Osteoblast (primary cell): ENCODE measurements around the gene CYP27B1. TPM values are rescaled to one million over a fixed set of nuclear protein-coding genes. Genes with fewer than 3 reads are reported as not detected.

Experiments used
- DNase-seq: peaks from one replicate; pipeline ENCODE4 v3.0.0; 2011; ENCODE audit warnings: low spot score, mixed read lengths; ENCODE audit not compliant: insufficient read length; ENCODE audit errors: missing footprints
- H2AFZ ChIP-seq: 2 replicates; pipeline ENCODE4 v1.6.0; 2011; ENCODE audit warnings: mild to moderate bottlenecking, low read length
- H3K27ac ChIP-seq: 2 replicates; pipeline ENCODE4 v1.5.1; 2011; ENCODE audit warnings: mild to moderate bottlenecking, low read depth, low read length, moderate library complexity
- H3K27me3 ChIP-seq: 2 replicates; pipeline ENCODE4 v1.6.0; 2012; ENCODE audit warnings: mild to moderate bottlenecking, control low read depth, inconsistent platforms, low read length, moderate library complexity; ENCODE audit not compliant: insufficient read depth
- H3K36me3 ChIP-seq: 2 replicates; pipeline ENCODE4 v1.5.1; 2011; ENCODE audit warnings: mild to moderate bottlenecking, low read length, control low read depth, moderate library complexity; ENCODE audit not compliant: insufficient read depth
- H3K4me1 ChIP-seq: 2 replicates; pipeline ENCODE4 v1.5.1; 2011; ENCODE audit warnings: mild to moderate bottlenecking, low read length, control low read depth, moderate library complexity; ENCODE audit not compliant: insufficient read depth
- H3K4me2 ChIP-seq: 2 replicates; pipeline ENCODE4 v1.6.0; 2011; ENCODE audit warnings: mild to moderate bottlenecking, low read length; ENCODE audit not compliant: insufficient read depth
- H3K4me3 ChIP-seq: fragments of 200-600 bp; sonication (generic); 3 replicates; pipeline ENCODE4 v1.5.1; 2012; ENCODE audit warnings: mild to moderate bottlenecking, low read length, inconsistent platforms; ENCODE audit not compliant: insufficient read depth
- H3K79me2 ChIP-seq: 2 replicates; pipeline ENCODE4 v1.6.0; 2012; ENCODE audit warnings: mild to moderate bottlenecking, low read length, control low read depth, inconsistent platforms; ENCODE audit not compliant: insufficient read depth
- H3K9me3 ChIP-seq: 2 replicates; pipeline ENCODE4 v1.5.1; 2011; ENCODE audit warnings: low read depth, low read length, control low read depth
- H4K20me1 ChIP-seq: 2 replicates; pipeline ENCODE4 v1.6.0; 2012; ENCODE audit warnings: mild to moderate bottlenecking, low read length, control low read depth; ENCODE audit not compliant: insufficient read depth
- CTCF ChIP-seq: IDR thresholded peaks from 2 replicates; pipeline ENCODE4 v1.5.1; 2011; ENCODE audit warnings: mild to moderate bottlenecking, low read depth, low read length, moderate library complexity; ENCODE audit errors: extremely low read depth
- total RNA-seq: library from RNA; depleted of rRNA; stranded (reverse); fragments of >200 nt; gene quantifications from 2 replicates; pipeline ENCODE4 v1.2.3, GENCODE V29; 2012

Gene CYP27B1
- total RNA-seq, 1 donor: 0.36 TPM

DNA sequence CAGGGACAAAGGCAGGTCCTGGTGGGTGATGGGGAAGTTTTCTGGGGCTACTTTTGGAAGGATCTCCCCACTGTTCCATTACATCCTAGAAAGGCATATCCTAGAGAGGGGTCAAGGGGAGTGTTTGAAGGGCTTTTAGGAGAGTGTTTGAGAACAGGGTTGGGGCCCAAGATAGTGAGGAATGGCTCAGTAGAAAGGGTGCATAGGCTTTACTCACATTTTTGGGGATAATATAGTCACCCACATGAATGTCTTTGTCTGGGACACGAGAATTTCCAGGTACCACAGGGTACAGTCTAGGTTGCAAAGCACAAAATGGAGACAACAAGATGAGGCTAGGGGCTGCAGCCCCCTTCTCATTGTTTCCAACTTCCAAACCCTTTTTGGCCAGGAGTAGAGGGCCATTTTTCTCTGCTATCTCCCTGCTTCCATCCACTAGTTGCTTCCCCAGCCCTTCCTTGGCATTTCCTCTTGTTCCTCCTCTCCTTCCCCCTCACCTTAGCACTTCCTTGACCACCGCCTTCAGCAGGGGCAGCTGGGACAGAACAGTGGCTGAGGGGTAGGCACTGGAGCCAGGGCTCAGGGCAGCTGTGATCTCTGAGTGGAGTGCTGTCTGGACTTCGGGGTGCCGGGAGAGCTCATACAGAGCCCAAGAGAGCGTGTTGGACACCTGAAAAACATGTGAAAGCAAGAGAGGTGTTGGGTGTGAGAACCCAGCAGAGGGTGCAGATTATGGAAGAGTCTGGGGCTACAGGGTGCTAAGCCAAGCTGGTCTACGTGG lies 2.8 kb downstream of the CYP27B1 start:
- H3K79me2 ChIP-seq: no peaks in the 10 kb centered on the region
- no peak overlapping the region for H3K4me3 ChIP-seq
- H2AFZ ChIP-seq: no peak overlapping the region
- H3K36me3 ChIP-seq: peaks cover 8% of the 10 kb centered on the region
- no peak overlapping the region for H3K4me2 ChIP-seq
- peaks cover 4% of the 10 kb centered on the region for H4K20me1 ChIP-seq
- peaks cover 22% of the 10 kb centered on the region for H3K4me1 ChIP-seq
- H3K27me3 ChIP-seq: peaks cover 46% of the 10 kb centered on the region
- H3K27ac ChIP-seq: no peak overlapping the region
- TF ChIP-seq CTCF: no peak
- H3K9me3 ChIP-seq: no peaks in the 10 kb centered on the region
- no peak for DNase-seq

DNA sequence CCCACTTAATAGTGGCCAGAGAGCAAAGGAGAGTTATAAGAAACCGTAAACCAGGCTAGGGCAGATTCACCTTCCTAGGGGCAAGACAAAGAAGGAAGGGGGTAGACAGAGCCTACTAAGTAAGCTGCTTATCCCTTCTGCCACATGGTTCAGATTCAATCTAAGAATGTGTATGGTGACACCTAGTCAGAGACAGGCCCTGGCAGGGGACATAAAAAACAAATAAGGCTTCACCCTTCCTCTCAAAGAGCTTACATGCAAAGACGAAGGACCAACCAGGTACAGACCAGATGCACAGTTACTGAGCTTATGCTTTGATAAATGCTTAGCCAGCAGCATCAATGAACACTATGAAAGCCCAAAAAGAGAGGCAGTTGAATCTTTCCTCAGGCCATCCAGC lies 4.4 kb downstream of the CYP27B1 start:
- Histone ChIP-seq H3K4me1 (peaks cover 21% of the 10 kb centered on the region), H3K36me3 (no peaks in the 10 kb centered on the region), H2AFZ (no peak overlapping the region), H3K27me3 (peaks cover 57% of the 10 kb centered on the region), H3K79me2 (no peaks in the 10 kb centered on the region), H3K27ac (no peak overlapping the region), H3K4me3 (no peak overlapping the region), H3K4me2 (no peak overlapping the region), H3K9me3 (no peaks in the 10 kb centered on the region), H4K20me1 (peaks cover 4% of the 10 kb centered on the region)
- DNase-seq: no peak
- no peak for TF ChIP-seq CTCF

DNA sequence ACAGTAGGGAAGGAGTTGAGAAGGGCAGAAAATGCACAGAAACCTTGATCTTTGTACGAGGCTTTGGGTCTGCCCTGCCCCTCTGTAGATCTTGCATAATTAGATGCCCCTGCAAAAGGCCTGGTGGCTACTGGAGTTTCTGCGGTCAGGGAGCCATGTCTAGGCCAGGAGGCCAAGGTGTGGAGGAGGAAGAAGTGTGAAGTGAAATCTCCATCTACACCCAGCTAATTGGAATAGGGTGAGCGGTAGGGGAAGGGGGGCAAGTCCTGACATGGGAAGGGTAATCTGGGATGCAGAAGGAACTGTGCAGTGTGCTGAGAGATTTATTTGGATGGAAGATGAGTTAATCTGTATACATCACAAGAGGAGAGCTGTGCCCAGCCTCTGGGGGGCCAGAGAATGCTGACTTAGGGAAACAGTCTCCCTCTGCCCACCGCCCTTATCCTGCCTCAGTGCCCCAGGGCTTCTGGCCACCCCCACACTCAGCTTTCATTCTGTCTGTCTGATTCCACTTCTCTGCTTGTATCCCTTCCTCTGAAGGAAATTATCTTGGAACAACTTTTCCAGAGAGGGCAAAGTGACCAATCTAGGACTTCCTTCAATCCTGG lies 5.4 kb downstream of the CYP27B1 start:
- Histone ChIP-seq H3K27me3 (peaks cover 53% of the 10 kb centered on the region), H3K4me1 (peaks cover 11% of the 10 kb centered on the region), H3K4me3 (no peak overlapping the region), H3K9me3 (no peaks in the 10 kb centered on the region), H3K79me2 (no peaks in the 10 kb centered on the region), H2AFZ (no peak overlapping the region), H3K4me2 (no peak overlapping the region), H4K20me1 (peaks cover 4% of the 10 kb centered on the region), H3K36me3 (no peaks in the 10 kb centered on the region), H3K27ac (no peak overlapping the region)
- DNase-seq: no peak
- no peak for TF ChIP-seq CTCF

- peaks cover 2% of the 10 kb centered on the region for H4K20me1 ChIP-seq
- H3K27me3 ChIP-seq: peaks cover 53% of the 10 kb centered on the region
- no peaks in the 10 kb centered on the region for H3K36me3 ChIP-seq
- peaks cover 2% of the 10 kb centered on the region for H3K4me1 ChIP-seq
- no peak overlapping the region for H3K27ac ChIP-seq
- no peak overlapping the region for H2AFZ ChIP-seq
- no peak overlapping the region for H3K4me2 ChIP-seq
- peak; percentile 78 for DNase-seq
- H3K9me3 ChIP-seq: no peaks in the 10 kb centered on the region
- H3K4me3 ChIP-seq: no peak overlapping the region
- no peaks in the 10 kb centered on the region for H3K79me2 ChIP-seq
- TF ChIP-seq CTCF: no peak
These were observed 6.4 kb downstream of the CYP27B1 start for GRCh38 chr12:57760347-57760982.
